Loucy (cell line): ENCODE measurements around the gene MARK4.

Source experiments
- CTCF ChIP-seq: fragments of 200-600 bp; sonication (generic); conservative IDR thresholded peaks from 2 replicates; pipeline ENCODE4 v1.5.1; 2014; ENCODE audit warnings: mild to moderate bottlenecking, antibody characterized with exemption, low read length
- EZH2phosphoT487 ChIP-seq: fragments of 200-600 bp; IDR thresholded peaks from 2 replicates; pipeline ENCODE4 v1.6.1; 2018; ENCODE audit warnings: antibody characterized with exemption, mild to moderate bottlenecking, moderate library complexity, borderline replicate concordance

- TF ChIP-seq CTCF (no peak), EZH2phosphoT487 (no peak)
These were observed 88.6 kb downstream of the MARK4 start for GRCh38 chr19:45339629-45340028.
